ENCODE results near the gene CLDND2. TPM values are rescaled to one million over a fixed set of nuclear protein-coding genes. Genes with fewer than 3 reads are reported as not detected.
"Not testable (repeated sequence)": the region's sequence is repeated elsewhere in the genome, so short reads cannot be mapped to it uniquely, and the experiment has no call there.

The CLDND2 gene
- total and polyA plus RNA-seq, 2 of the 4 experiments (the other 2 are of a cell fraction) = not detected

- WGBS, 2 experiments (ENCODE audit: extremely low coverage in 2 of 2, insufficient read length in 1 of 2) = 75% methylated on average over 2 of the region's 7 CpGs; no CpG with 5 or more reads in 1 of the 2 experiments
- H3K27me3 ChIP-seq (ENCODE audit: control insufficient read depth, insufficient read depth, low read length); H2BK20ac ChIP-seq (ENCODE audit: low read depth, low read length); H4K5ac ChIP-seq (ENCODE audit: low read depth, low read length); H3K9me1 ChIP-seq (ENCODE audit: insufficient read depth, low read length); H3K27ac ChIP-seq (ENCODE audit: insufficient read depth, low read length); H2BK15ac ChIP-seq (ENCODE audit: low read depth, low read length); H3K4me2 ChIP-seq (ENCODE audit: low read depth, low read length); H2AK9ac ChIP-seq (replicated peaks; ENCODE audit: low read depth, low read length, poor library complexity); H3K9me3 ChIP-seq (ENCODE audit: control insufficient read depth, insufficient read depth, low read length); H3K23ac ChIP-seq (ENCODE audit: low read depth, low read length); ATAC-seq (ENCODE audit: low read depth); H3K79me1 ChIP-seq (ENCODE audit: low read depth in 1 of 2, low read length in 2 of 2); in situ Hi-C loops (cut with MboI; ENCODE audit: low sequenced_read_pairs); H2BK120ac ChIP-seq (ENCODE audit: low read depth, low read length); H3K4ac ChIP-seq (ENCODE audit: low read depth, low read length); intact Hi-C loops (cut with micrococcal nuclease); H4K8ac ChIP-seq (ENCODE audit: low read depth in 2 of 2, low read length in 2 of 2); H3K14ac ChIP-seq (replicated peaks; ENCODE audit: low read depth, low read length); POLR2A ChIA-PET (ENCODE audit: unreplicated experiment); H2AK5ac ChIP-seq (ENCODE audit: low read depth, low read length); CTCF ChIA-PET; H2BK5ac ChIP-seq (ENCODE audit: low read depth, low read length, poor library complexity, severe bottlenecking); H3K4me1 ChIP-seq (ENCODE audit: control insufficient read depth, insufficient read depth, low read length); H3K18ac ChIP-seq (ENCODE audit: low read depth, low read length); H3K4me3 ChIP-seq (ENCODE audit: insufficient read depth, low read depth, low read length); H3K36me3 ChIP-seq (ENCODE audit: control insufficient read depth, insufficient read depth, low read length); H4K20me1 ChIP-seq (ENCODE audit: insufficient read depth, low read length); DNase-seq; H3K9ac ChIP-seq (ENCODE audit: low read depth, low read length); H2AFZ ChIP-seq (replicated peaks; ENCODE audit: low read length, poor library complexity); BruUV-seq (replicated peaks); H3K56ac ChIP-seq (ENCODE audit: extremely low read depth, insufficient read depth, low read length); dilution Hi-C loops (cut with HindIII; ENCODE audit: low sequenced_read_pairs, unreplicated experiment); H4K91ac ChIP-seq (ENCODE audit: insufficient read depth, low read depth, low read length): not testable (repeated sequence)
These were observed 31.1 kb upstream of the CLDND2 start for GRCh38 chr19:51399936-51400335.
